SJCRH30 (cell line): Measurements from ENCODE around the gene PRKACB. TPM values are rescaled to one million over a fixed set of nuclear protein-coding genes. Genes with fewer than 3 reads are reported as not detected.
A peak's percentile ranks its signal among the peaks of the same experiment; 100 is the strongest.
"Not testable (repeated sequence)": the region's sequence is repeated elsewhere in the genome, so short reads cannot be mapped to it uniquely, and the experiment has no call there.

Experiments
- DNase-seq, 2 experiments: peaks; one replicate each; pipeline ENCODE4 v3.0.0-alpha.2; 2015 to 2020
- H3K27ac ChIP-seq: fragments of 250-450 bp; sonication (Bioruptor Pico); 2 replicates; pipeline ENCODE4 v1.5.1; 2020; ENCODE audit warnings: mild to moderate bottlenecking, moderate library complexity
- H3K27me3 ChIP-seq: fragments of 250-450 bp; sonication (Bioruptor Pico); 2 replicates; pipeline ENCODE4 v1.5.1; 2020; ENCODE audit warnings: mild to moderate bottlenecking, moderate library complexity
- H3K36me3 ChIP-seq: fragments of 250-450 bp; sonication (Bioruptor Pico); 2 replicates; pipeline ENCODE4 v1.5.1; 2020; ENCODE audit warnings: mild to moderate bottlenecking, moderate library complexity
- H3K4me1 ChIP-seq: fragments of 250-450 bp; sonication (Bioruptor Pico); 2 replicates; pipeline ENCODE4 v1.5.1; 2020; ENCODE audit warnings: mild to moderate bottlenecking, moderate library complexity
- H3K4me3 ChIP-seq: fragments of 250-450 bp; sonication (Bioruptor Pico); 2 replicates; pipeline ENCODE4 v1.5.1; 2020; ENCODE audit warnings: mild to moderate bottlenecking, moderate library complexity
- H3K9me3 ChIP-seq: fragments of 250-450 bp; sonication (Bioruptor Pico); replicated peaks from 2 replicates; pipeline ENCODE4 v1.5.1; 2020; ENCODE audit warnings: mild to moderate bottlenecking, moderate library complexity
- total RNA-seq: library from RNA; depleted of rRNA; stranded (reverse); fragments of >200 nt; shearing (Covaris generic); gene quantifications from 2 replicates; pipeline ENCODE4 v1.2.3, GENCODE V29; 2014

PRKACB gene
- total RNA-seq, 1 experiment from 2014 or later: 31.0 TPM

DNA sequence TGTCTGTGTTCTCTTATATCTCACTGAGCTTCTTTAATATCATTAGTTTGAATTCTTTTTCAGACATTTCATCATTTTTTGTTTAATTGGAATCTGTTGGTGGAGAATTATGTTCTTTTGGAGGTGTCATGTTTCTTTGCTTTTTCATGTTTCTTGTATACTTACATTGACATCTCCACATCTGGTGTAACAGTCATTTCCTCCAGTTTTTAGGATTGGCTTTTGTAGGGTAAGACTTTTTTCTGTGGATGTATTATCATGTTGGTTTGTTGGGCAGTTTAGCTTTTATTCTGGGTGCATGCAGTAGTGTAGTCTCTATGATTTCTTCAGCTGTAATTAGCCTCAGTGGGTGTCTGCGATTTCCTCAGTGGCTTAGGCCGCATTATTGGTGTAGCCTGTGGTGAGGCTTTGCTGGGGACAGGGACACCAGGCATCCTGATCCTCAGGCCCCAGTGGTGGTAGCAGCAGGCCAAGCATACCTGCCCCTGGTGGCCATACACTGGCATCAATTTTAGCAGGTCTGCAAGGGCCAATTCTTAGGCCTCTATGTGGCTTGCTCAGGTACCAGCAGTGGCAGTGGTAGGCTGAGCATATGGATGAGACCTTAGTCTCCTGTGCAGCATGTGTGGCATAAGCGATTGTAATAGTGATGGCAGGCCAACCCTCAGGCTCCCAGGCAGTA lies 79.8 kb downstream of the PRKACB start:
- Histone ChIP-seq H3K4me1 (no peaks in the 10 kb centered on the region), H3K36me3 (no peaks in the 10 kb centered on the region; the same call in 1 of the 2 replicates), H3K9me3 (peaks cover 5% of the 10 kb centered on the region; the same call in 1 of the 2 replicates), H3K27ac (no peak overlapping the region), H3K4me3 (no peak overlapping the region), H3K27me3 (no peaks in the 10 kb centered on the region)
- no peak for DNase-seq

DNA sequence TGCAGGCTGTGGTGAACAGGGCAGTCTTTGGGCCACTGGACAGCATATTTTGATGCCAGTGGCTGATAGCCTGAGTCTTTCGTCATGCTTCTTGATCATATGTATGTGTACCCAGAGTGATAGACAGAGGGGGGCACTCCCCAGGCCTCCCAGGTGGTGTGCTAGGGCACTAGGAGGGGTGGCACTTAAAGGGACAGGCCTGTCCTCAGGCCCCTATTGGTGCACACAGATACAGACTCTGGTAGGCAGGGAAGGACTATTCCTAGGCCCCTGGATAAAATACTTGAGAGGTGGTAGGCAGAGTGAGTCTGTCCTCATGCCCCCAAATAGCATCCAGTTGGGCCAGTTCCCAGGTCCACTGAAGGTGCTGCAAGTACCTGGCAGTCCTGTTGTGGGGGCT lies 80.8 kb downstream of the PRKACB start:
- Histone ChIP-seq H3K4me1 (no peaks in the 10 kb centered on the region), H3K27me3 (no peaks in the 10 kb centered on the region), H3K9me3 (peaks cover 5% of the 10 kb centered on the region; the same call in 1 of the 2 replicates), H3K36me3 (no peaks in the 10 kb centered on the region), H3K4me3 (no peak overlapping the region), H3K27ac (no peak overlapping the region)
- DNase-seq: no peak

DNA sequence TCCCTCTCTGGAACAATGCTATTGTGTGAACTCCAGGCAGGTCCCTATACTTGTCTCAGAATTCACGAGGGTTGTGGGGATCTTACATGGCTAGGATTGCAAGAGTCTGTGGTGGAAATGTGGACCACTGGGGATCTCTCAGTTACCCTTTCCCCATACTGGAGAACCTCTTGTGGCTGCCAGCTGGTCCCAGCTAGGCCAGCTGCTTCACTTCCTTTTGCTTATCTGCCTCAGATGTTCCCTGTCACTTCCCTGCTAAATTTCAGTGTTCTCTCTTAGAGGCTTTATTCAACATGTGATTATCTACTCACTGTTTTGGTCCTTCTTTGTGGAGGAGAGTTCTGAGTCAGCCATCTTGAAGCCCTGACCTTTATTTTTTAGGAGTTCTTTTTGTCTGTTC lies 81.6 kb downstream of the PRKACB start:
- no peak overlapping the region for H3K27ac ChIP-seq
- H3K4me3 ChIP-seq: no peak overlapping the region
- H3K4me1 ChIP-seq: no peaks in the 10 kb centered on the region
- H3K9me3 ChIP-seq: peaks cover 5% of the 10 kb centered on the region; the same call in 1 of the 2 replicates
- no peaks in the 10 kb centered on the region for H3K36me3 ChIP-seq
- no peaks in the 10 kb centered on the region for H3K27me3 ChIP-seq
- peak in 1 of 2 experiments; percentile 10 for DNase-seq

DNA sequence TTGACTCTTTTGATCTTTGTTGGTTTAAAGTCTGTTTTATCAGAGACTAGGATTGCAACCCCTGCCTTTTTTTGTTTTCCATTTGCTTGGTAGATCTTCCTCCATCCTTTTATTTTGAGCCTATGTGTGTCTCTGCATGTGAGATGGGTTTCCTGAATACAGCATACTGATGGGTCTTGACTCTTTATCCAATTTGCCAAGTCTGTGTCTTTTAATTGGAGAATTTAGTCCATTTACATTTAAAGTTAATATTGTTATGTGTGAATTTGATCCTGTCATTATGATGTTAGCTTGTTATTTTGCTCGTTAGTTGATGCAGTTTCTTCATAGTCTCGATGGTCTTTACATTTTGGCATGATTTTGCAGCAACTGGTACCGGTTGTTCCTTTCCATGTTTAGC lies 88.6 kb downstream of the PRKACB start:
- not testable (repeated sequence) for H3K4me3 ChIP-seq, DNase-seq, H3K27ac ChIP-seq, H3K27me3 ChIP-seq, H3K4me1 ChIP-seq, H3K9me3 ChIP-seq, H3K36me3 ChIP-seq

DNA sequence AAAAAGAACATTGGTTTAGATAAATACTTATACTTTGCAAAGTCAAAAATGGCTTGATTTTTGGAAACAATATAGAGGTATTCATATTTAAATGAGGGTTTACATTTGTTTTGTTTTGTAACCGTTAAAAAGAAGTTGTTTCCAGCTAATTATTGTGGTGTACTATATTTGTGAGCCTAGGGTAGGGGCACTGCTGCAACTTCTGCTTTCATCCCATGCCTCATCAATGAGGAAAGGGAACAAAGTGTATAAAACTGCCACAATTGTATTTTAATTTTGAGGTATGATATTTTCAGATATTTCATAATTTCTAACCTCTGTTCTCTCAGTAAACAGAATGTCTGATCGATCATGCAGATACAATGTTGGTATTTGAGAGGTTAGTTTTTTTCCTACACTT lies 92.2 kb downstream of the PRKACB start:
- no peak for DNase-seq

DNA sequence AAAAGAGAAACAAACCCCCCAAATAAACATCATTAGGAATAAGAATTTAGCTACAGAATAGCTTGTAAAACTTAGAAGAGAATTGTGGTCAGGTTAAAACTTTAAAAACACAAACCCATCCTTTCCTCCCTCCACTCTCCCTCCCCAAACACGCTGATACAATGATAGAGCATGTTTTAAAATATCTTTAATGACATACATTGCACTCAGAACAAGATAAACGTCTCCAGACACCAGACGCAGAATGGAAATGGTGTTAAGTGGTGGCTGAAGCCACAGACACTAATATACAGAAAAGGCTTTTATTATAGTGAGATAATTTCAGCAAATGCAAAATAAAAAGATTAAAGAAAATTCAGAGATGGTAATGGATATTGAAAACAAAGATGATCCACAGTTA lies 98.6 kb downstream of the PRKACB start:
- no peaks in the 10 kb centered on the region for H3K27me3 ChIP-seq
- no peak overlapping the region for H3K27ac ChIP-seq
- DNase-seq: no peak
- H3K4me1 ChIP-seq: 0 out of 2 replicates have a peak, but pooled peaks cover 2% of the 10 kb centered on the region
- H3K4me3 ChIP-seq: no peak overlapping the region
- 0 out of 2 replicates have a peak, but pooled peaks cover 2% of the 10 kb centered on the region for H3K36me3 ChIP-seq
- no peaks in the 10 kb centered on the region for H3K9me3 ChIP-seq

More for the DNA sequence above, 92.2 kb downstream of the PRKACB start:
- Histone ChIP-seq H3K27ac (no peak overlapping the region), H3K27me3 (no peaks in the 10 kb centered on the region), H3K9me3 (peaks cover 5% of the 10 kb centered on the region; the same call in 1 of the 2 replicates), H3K36me3 (peaks cover 10% of the 10 kb centered on the region; the same call in 1 of the 2 replicates), H3K4me1 (no peaks in the 10 kb centered on the region), H3K4me3 (no peak overlapping the region)

DNA sequence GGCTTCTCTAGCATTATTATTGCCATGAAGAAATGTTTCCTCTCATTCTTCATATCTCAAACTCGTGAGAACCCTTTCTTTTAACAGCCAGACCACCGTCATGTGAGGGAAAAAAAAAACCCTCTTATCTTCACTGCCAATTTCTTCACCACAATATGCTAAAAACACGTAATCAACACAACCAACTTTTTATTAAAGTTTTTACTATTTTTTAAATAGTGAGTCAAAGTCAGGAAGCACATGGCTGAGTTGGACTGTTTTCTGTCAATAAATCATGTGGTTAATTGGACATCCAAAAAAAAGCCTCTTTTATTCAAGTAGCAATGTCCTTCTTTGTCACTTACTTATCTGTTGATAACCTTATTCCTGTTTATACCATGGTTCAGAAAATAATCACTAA lies 101.5 kb downstream of the PRKACB start:
- no peak overlapping the region for H3K27ac ChIP-seq
- DNase-seq: no peak
- 0 out of 2 replicates have a peak, but pooled peaks cover 2% of the 10 kb centered on the region for H3K4me1 ChIP-seq
- H3K27me3 ChIP-seq: no peaks in the 10 kb centered on the region
- H3K4me3 ChIP-seq: no peak overlapping the region
- H3K9me3 ChIP-seq: peaks cover 6% of the 10 kb centered on the region; the same call in 1 of the 2 replicates
- 0 out of 2 replicates have a peak, but pooled peaks cover 2% of the 10 kb centered on the region for H3K36me3 ChIP-seq

DNA sequence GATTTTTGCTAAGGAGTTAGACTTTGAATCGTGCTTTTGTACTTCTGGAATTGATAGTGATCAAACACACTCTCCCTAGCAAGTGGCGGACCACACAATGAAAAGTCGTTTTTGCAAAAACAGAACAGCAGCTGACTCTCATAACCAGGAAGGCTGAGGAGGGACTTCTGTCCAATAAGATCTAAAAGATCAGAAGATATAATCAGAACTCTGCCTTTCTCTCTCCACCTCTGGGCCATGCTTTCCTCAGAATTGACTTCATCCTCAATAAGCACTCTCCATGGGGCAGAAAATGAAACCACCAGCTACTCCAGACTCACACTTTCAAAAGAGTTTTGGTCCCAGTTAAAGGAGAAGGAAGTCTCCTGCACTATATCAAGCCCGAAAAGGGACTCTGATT lies 102.1 kb downstream of the PRKACB start:
- Histone ChIP-seq H3K4me3 (no peak overlapping the region), H3K27ac (no peak overlapping the region), H3K36me3 (no peaks in the 10 kb centered on the region), H3K27me3 (no peaks in the 10 kb centered on the region), H3K4me1 (0 out of 2 replicates have a peak, but pooled peaks cover 2% of the 10 kb centered on the region), H3K9me3 (peaks cover 9% of the 10 kb centered on the region; the same call in 1 of the 2 replicates)
- DNase-seq: no peak

DNA sequence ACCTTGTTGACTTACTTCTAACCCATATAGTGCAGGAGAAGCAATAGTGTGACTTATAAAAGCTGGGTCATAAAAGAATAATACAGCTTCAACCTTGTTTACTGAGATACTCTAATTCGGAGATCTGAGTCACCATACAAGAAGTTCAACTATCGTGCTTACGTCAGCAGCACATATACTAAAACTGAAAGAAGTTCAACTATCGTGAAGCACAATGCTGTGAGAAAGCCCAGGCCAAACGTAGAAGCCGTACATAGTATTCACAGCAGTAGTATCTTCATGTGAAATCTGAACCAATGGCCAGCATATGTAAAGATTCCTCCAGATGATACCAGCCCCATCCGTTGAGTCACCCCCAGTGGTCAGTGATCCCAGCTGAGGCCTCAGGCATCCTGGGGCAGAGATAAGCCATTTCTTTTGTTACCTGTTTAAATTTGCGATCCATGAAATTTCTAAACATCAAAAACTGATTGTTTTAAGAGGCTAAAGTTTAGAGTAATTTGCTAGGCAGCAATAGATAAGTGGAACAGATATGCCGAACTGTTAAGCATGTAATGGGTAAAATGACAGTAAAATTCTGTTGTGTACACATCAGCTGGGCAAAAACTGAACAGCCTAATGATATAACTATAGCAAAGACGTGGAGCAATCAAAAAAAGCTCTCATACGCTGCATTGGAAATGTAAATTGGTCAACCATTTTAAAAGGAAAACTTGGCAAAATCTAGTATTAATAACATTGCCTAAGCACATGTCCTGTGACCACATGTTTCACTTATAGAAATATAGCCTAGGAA lies 103.6 kb downstream of the PRKACB start:
- Histone ChIP-seq H3K4me3 (no peak overlapping the region), H3K9me3 (peaks cover 9% of the 10 kb centered on the region; the same call in 1 of the 2 replicates), H3K36me3 (no peaks in the 10 kb centered on the region), H3K4me1 (0 out of 2 replicates have a peak, but pooled peaks cover 3% of the 10 kb centered on the region), H3K27ac (no peak overlapping the region), H3K27me3 (no peaks in the 10 kb centered on the region)
- DNase-seq: no peak

DNA sequence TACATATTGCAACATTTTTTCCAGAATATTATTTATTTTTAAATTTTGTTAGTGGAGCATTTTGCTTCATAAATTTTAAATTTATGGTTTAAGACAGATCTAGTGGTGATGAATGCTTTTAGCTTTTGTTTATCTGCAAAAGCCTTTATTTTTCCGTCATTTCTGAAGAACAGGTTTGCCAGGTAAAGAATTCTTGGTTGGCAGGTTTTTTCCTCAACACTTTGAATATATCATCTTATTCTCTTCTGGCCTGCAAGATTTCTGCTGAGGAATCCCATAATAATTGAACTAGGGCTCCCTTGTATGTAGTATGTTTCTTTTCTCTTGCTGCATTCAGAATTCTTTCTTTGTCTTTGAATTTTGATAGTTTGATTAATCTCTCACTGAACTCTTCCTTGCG lies 106.6 kb downstream of the PRKACB start:
- peaks cover 9% of the 10 kb centered on the region; the same call in 1 of the 2 replicates for H3K9me3 ChIP-seq
- no peak overlapping the region for H3K27ac ChIP-seq
- H3K27me3 ChIP-seq: no peaks in the 10 kb centered on the region
- no peak for DNase-seq
- no peak overlapping the region for H3K4me3 ChIP-seq
- H3K36me3 ChIP-seq: no peaks in the 10 kb centered on the region
- H3K4me1 ChIP-seq: peaks cover 20% of the 10 kb centered on the region

DNA sequence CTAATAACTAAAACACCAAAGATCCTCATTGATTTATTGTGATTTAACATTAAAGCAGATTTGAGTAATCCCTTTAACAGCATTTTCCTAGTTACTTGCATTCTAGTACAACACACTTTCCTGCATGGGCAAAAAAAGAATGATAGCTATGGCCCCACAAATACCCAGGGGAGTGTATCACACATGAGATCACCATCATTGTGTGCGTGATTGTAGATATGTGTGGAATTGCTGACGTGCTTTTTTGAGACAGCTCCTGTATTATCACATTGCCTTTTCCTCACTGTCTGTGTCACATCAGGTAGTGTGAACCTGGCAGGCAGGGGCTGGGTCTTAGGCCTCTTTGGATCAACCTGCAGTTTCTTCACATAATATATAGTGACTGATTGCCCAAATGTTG lies 109.0 kb downstream of the PRKACB start:
- Histone ChIP-seq H3K36me3 (no peaks in the 10 kb centered on the region), H3K4me3 (no peak overlapping the region), H3K27ac (no peak overlapping the region; the same call in 1 of the 2 replicates), H3K9me3 (peaks cover 9% of the 10 kb centered on the region; the same call in 1 of the 2 replicates), H3K4me1 (peaks cover 18% of the 10 kb centered on the region), H3K27me3 (no peaks in the 10 kb centered on the region)
- no peak for DNase-seq

DNA sequence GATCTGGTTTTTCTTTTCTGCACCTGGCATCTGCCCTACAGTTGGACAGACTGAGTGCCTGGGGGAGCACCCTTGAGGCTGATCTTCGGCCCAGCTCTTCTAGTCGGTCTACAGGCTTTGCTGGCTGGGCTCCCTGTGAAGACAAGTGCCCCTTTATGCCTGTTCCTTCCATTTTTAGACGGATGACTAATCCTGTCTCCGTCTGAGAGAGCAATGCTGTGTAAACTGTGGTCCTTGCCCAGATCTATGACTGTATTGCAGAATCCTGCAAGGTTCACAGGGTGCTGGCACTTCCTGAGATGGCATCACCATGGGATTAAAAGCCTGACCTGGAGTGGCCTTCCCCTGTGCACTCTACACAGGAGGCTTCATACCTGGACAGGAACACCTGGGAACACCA lies 109.8 kb downstream of the PRKACB start:
- Histone ChIP-seq H3K27ac (peak overlapping the region; percentile 23), H3K9me3 (peaks cover 9% of the 10 kb centered on the region; the same call in 1 of the 2 replicates), H3K4me3 (no peak overlapping the region), H3K36me3 (no peaks in the 10 kb centered on the region), H3K4me1 (peaks cover 18% of the 10 kb centered on the region), H3K27me3 (no peaks in the 10 kb centered on the region)
- DNase-seq: peak; percentile 77 to 83

DNA sequence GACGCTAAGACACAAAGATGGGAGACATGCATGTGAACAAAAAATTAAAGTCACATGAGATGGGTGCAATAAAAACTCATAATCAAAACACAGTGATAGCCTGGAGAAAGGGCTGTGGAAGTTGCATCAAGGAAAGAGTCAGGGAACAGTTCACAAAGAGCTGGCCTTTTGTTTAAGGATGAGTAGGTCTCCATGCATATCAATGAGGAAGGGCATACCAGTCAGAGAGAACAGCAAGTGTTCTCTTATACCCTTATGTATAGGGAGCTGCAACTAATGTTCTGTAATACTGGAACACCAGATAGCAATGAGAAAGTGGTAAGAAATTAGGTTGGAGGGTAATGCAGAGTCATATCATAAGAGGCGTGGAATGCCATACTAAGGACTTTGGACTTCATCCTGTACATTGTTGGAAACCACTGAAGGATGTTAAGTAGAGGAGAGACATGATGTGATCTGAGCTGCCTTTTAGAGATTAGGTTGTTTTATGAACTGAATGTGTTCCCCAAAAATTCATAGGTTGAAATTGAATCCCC lies 110.7 kb downstream of the PRKACB start:
- Histone ChIP-seq H3K27me3 (no peaks in the 10 kb centered on the region), H3K9me3 (peaks cover 9% of the 10 kb centered on the region; the same call in 1 of the 2 replicates), H3K36me3 (no peaks in the 10 kb centered on the region), H3K27ac (no peak overlapping the region), H3K4me1 (peaks cover 18% of the 10 kb centered on the region), H3K4me3 (no peak overlapping the region)
- DNase-seq: no peak

DNA sequence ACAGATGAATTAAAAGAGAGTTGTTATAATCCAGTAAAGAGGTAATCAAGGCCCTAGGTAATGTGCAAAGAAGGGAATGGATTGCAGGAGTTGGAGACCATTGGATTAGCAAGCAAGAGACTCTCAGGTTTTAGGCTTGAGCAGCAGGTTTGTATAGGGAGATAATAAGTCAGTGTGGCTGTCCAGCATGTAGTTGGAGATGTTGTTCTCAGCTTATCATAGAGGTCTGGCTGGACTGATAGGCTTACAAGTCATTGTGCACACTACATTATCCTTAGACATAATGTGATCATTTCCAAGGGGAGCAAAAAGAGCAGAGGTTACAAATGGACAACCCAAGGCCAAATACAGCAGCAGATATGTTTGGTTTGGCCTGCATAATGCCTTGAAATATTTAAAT lies 111.5 kb downstream of the PRKACB start:
- H3K27ac ChIP-seq: no peak overlapping the region
- no peaks in the 10 kb centered on the region for H3K36me3 ChIP-seq
- no peak for DNase-seq
- no peak overlapping the region for H3K4me3 ChIP-seq
- peaks cover 18% of the 10 kb centered on the region for H3K4me1 ChIP-seq
- peaks cover 4% of the 10 kb centered on the region; the same call in 1 of the 2 replicates for H3K9me3 ChIP-seq
- H3K27me3 ChIP-seq: no peaks in the 10 kb centered on the region

DNA sequence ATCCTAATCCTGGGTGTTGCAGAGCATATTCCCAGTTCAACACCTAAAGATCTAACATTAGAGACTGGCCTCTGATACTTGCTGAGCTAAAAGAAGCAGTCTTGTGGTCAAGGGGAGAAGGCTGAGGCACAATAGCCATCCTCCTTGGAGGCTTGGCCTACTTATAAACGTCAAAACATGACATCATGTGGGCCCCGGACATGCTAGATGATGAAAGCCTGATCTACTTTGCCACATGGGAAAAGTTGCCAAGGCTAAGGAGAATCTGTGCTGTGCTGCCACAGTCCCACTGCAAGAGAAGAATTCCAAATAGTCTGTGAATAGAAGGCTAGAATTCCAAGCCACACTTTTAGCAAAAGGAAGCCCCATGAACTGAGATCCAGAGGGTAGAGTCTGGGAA lies 113.5 kb downstream of the PRKACB start:
- Histone ChIP-seq H3K27me3 (no peaks in the 10 kb centered on the region), H3K9me3 (no peaks in the 10 kb centered on the region), H3K27ac (no peak overlapping the region), H3K36me3 (no peaks in the 10 kb centered on the region), H3K4me1 (peaks cover 17% of the 10 kb centered on the region), H3K4me3 (no peak overlapping the region)
- DNase-seq: no peak
